HG02763 (cell line): ENCODE results near the gene DBNL.

Source experiments
- ATAC-seq: cut with Tn5 transposase; IDR thresholded peaks from one replicate; pipeline ENCODE4 v1.9.1; 2021; ENCODE audit warnings: mild to moderate bottlenecking, moderate library complexity; ENCODE audit not compliant: unreplicated experiment

Gene DBNL

GRCh38 chr7:44042221-44042620, 2.3 kb upstream of the DBNL start:
- ATAC-seq: no peak

GRCh38 chr7:44043902-44044301, 600 bp upstream of the DBNL start:
- ATAC-seq: no peak

- peak; percentile 3 for ATAC-seq
Observed at GRCh38 chr7:44045226-44046014, 918 bp downstream of the DBNL start.

- ATAC-seq: peak; percentile 54
Observed at GRCh38 chr7:44046321-44047061, 2.0 kb downstream of the DBNL start.

GRCh38 chr7:44048031-44048795, 3.7 kb downstream of the DBNL start:
- no peak for ATAC-seq

GRCh38 chr7:44050121-44050914, 5.8 kb downstream of the DBNL start:
- ATAC-seq: no peak

- no peak for ATAC-seq
Observed at GRCh38 chr7:44050915-44051560, 6.5 kb downstream of the DBNL start.

- no peak for ATAC-seq
Observed at GRCh38 chr7:44051611-44052220, 7.2 kb downstream of the DBNL start.

- no peak for ATAC-seq
Observed at GRCh38 chr7:44052771-44053365, 8.4 kb downstream of the DBNL start.

GRCh38 chr7:44056681-44057080, 12.2 kb downstream of the DBNL start:
- ATAC-seq: no peak

- no peak for ATAC-seq
Observed at GRCh38 chr7:44057181-44057848, 12.8 kb downstream of the DBNL start.

- ATAC-seq: no peak
Observed at GRCh38 chr7:44057849-44058758, 13.6 kb downstream of the DBNL start.

- no peak for ATAC-seq
Observed at GRCh38 chr7:44058759-44059218, 14.3 kb downstream of the DBNL start.

GRCh38 chr7:44059219-44060090, 15.0 kb downstream of the DBNL start:
- no peak for ATAC-seq

GRCh38 chr7:44060091-44060947, 15.8 kb downstream of the DBNL start:
- no peak for ATAC-seq
